NCI-H1092 (cell line): Measurements from ENCODE around the gene RPGRIP1L.
A peak's percentile ranks its signal among the peaks of the same experiment; 100 is the strongest.

Source experiments
- DNase-seq: peaks from one replicate; lab custom pipeline; 2025; lab: John Stamatoyannopoulos, UW

Gene RPGRIP1L

DNA sequence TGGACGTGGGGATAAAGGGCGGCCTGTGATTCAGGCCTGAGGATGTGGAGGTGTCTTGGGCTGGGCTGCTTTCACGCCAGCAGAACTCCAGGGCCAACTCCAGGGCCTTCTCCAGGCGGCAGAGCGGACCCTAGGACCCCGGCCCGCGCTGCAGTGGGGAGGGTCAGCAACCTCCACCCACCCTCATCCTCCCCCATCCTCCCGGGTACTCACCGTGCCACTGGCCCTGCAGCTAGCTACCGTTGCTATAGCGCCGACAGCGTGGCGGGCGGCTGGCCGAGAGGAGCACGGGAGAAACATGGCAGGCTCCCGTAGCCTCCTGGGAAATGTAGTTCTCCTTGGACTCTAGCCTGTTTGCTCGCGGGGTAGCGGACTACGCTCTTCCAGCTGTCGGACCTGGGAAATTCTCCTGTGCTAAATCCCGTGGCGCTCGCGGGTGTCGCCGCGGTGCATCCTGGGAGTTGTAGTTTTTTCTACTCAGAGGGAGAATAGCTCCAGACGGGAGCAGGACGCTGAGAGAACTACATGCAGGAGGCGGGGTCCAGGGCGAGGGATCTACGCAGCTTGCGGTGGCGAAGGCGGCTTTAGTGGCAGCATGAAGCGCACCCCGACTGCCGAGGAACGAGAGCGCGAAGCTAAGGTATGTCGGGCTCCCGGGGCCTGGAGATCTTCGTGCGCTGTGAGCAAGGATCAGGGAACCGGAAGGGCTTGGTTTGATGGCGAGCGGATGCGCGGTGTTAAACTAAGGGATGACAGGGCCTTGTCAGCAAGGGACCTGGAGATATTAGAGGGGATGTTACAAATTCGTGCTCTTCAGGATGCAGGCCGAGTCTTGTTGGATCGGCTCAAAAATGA, at the start of gene RPGRIP1L, which contains the start of gene FTO:
RPGRIP1L (minus strand) TSS at position 270 of the 855 bp plus-strand sequence. CDS start 3,136 bp downstream, outside the sequence.
FTO (plus strand) TSS at position 567 of the 855 bp plus-strand sequence.
- peak; percentile 99 for DNase-seq

DNA sequence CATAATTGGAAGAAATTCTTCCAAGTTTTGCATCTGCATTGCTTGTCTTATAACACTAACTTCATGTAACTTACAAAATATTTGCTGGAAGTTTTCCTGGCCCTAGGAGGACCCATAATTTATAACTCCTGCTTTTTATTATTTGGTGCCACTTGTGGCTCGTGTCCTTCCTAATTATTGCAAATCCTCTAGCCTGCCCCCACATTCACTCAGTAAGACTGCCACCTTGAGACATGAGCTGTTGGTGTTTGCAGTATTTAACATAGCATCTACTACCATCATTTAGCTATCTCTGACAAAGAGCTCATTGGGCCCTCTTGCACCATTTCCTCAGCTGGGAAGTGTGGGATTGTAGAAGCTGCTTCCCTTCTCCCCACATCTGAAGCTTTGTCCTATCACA, 49.8 kb upstream of the RPGRIP1L start:
- peak; percentile 28 for DNase-seq

GRCh38 chr16:53752560-53752959, 48.9 kb upstream of the RPGRIP1L start:
- DNase-seq = no peak

- DNase-seq = no peak
Measured at GRCh38 chr16:53745753-53746266, 42.2 kb upstream of the RPGRIP1L start.

DNA sequence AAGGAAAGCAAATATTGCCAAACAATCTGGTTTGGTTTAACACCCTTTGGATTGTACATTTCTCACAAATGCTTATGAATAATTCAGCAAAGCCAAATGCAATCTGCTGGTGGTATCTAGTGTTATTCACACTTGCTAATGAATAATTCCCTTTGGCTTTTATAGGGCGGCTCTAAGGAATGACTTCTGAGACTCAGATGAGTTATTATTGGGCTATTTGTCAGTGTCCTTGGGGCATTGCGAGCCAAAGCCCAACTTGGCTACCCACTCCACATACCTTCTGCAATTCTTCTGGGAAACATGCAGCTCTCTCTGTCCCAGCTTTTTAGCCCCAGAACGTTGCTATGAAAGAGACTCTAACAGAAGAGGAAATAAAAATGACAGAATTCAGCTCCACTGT, 41.4 kb upstream of the RPGRIP1L start:
- no peak for DNase-seq

- no peak for DNase-seq
Measured at GRCh38 chr16:53744449-53744848, 40.8 kb upstream of the RPGRIP1L start.

- DNase-seq = no peak
Measured at GRCh38 chr16:53743149-53743566, 39.5 kb upstream of the RPGRIP1L start.

- no peak for DNase-seq
Measured at GRCh38 chr16:53741546-53741945, 37.9 kb upstream of the RPGRIP1L start.

GRCh38 chr16:53740933-53741531, 37.4 kb upstream of the RPGRIP1L start:
- no peak for DNase-seq

- DNase-seq = no peak
Measured at GRCh38 chr16:53740476-53740875, 36.8 kb upstream of the RPGRIP1L start.

GRCh38 chr16:53737552-53737951, 33.9 kb upstream of the RPGRIP1L start:
- no peak for DNase-seq

DNA sequence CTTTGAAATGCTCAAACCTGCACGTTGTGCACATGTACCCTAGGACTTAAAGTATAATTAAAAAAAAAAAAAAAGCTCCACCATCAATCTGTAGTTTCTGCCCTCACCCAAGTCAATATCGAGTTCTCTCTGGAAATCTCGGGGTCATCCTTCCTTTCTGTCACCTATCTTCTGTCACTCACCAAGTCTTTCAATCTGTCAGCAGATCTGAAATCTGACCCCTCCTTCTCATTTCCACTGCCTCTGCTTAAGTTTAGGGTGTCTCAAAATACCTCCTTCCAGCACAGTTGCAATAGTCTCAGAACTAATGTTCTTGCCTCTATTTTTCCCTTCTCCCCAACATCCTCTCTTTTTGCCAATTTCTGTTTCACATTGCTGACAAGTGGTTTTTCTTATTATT, 32.6 kb upstream of the RPGRIP1L start:
- no peak for DNase-seq

GRCh38 chr16:53734908-53735307, 31.2 kb upstream of the RPGRIP1L start:
- DNase-seq = no peak

DNA sequence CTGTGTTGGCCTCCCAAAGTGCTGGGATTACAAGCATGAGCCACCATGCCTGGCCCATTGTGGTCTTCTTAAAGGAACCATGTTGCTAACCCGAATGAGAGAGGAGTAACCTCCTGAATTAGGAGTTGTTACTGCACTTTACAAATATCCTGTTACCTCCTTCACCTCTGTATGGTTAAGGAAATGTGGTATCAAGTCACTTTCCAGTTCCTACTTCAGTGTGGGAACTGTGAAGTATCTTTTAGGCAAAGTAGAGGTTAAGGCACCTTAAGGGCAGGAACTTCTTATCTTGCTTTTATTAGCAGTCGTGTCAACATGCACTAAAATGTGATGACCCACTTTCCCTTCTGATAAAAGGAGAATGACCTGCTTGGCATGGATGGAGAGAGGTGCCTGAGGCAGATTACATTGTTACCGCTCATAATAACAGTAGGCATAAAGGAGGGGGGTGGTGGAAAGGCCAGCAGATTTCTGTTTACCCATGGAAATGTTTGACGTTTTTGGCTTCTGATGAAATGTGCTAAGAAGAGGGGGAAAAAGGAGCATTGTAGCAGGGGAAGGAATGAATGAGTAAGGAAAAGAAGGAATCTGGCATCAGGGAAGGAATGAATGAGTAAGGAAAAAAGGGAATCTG, 28.8 kb upstream of the RPGRIP1L start:
- DNase-seq = no peak

GRCh38 chr16:53730693-53731092, 27.0 kb upstream of the RPGRIP1L start:
- DNase-seq = no peak

- DNase-seq = no peak
Measured at GRCh38 chr16:53726625-53727024, 23.0 kb upstream of the RPGRIP1L start.

GRCh38 chr16:53721017-53721416, 17.4 kb upstream of the RPGRIP1L start:
- no peak for DNase-seq

- DNase-seq = no peak
Measured at GRCh38 chr16:53717577-53717976, 13.9 kb upstream of the RPGRIP1L start.

- DNase-seq = no peak
Measured at GRCh38 chr16:53715023-53715384, 11.3 kb upstream of the RPGRIP1L start.

DNA sequence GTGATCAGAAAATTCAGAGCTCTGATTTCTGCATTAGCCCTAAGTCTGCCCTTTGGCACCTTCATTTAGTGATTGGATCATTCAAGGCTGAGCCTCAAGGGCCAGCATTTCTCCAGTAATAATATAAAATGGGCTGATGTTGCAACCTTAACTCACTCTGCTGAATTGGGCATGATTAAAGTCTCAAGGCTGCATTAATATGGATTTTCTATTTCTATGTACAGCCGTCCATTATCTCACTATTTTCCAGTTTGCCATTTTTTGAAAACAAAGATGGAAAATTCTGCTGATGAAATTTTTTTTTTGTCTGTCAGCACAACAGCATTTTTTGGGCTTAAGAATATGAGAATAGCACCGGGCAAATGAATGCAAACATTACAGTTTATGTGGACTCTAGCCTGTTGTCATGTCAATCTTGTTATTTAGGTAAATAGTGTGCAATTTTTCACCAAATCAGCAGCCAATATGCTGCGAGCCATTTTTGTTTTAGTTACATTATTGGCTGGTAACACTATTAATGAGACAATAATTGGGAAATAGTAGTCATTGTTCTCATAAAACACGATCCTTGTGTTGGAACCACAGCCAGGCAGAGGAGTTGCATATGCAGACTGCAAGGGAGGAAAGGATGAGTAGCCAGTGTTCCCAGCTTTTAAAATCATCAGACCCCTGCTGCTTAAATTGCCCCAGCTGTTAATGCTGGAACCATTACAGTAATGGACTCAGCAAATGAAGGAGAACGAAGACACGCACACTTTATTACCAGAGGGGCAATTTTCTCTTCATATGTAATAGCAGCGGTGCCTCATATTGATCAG, 10.8 kb upstream of the RPGRIP1L start:
- peak; percentile 85 for DNase-seq

GRCh38 chr16:53713403-53714204, 9.9 kb upstream of the RPGRIP1L start:
- DNase-seq = peak; percentile 45
